Astrocyte of the spinal cord (primary cell): ENCODE results near the gene SLC22A23.
"Not testable (repeated sequence)": the region's sequence is repeated elsewhere in the genome, so short reads cannot be mapped to it uniquely, and the experiment has no call there.

Experiments
- DNase-seq: peaks from one replicate; pipeline ENCODE4 v3.0.0; 2011; ENCODE audit warnings: low read depth, low spot score
- H3K4me3 ChIP-seq: 2 replicates; pipeline ENCODE4 v1.5.1; 2011; ENCODE audit warnings: low read depth, mild to moderate bottlenecking, low read length, moderate library complexity
- in situ Hi-C: cut with HindIII; loops from 2 replicates; pipeline ENCODE4 v1.10.0; 2017; ENCODE audit warnings: low sequenced_read_pairs
- TF ChIP-seq, protein P1 (sequence below): IDR thresholded peaks from 2 replicates; pipeline ENCODE4 v1.5.1; 2012; ENCODE audit warnings: low read depth, mild to moderate bottlenecking, low read length, inconsistent platforms

The SLC22A23 gene

DNA sequence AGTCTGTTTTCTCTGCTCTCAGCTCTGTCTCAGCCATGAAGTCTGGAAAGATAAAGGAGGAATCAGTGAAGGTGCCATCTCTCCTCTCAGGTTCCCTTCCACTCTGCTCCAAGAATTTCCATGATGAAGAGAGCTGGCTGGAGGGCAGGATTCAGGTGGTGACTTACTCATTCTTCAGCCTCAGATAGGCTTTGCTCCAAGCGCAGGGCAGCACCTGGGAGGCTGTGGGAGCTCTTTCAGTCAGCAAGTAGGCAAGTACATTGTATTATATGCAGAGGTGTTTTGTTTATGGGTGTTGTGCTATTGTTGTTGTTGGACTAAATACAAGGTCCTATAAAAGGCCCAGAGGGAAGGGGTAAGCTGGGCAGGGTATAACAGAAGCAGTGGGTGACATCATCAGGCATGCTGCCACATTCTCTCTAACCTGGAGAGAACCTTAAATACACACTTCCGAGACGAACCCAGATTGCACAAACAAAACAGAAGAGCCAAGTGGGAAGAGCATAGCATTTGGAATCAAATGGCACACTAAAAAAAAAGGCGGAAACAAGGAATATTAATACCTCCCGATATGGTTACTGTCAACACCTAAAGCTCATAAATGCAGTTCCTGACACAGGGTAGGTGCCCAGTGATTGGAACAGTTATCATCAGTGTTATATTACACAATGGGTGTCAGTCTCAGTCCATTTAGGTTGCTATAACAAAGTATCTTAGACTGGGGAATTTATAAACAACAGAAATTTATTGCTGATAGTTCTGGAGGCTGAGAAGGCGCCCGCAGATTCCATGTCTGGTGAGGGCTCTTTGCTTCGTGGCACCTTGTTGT lies 212.6 kb downstream of the SLC22A23 start:
- in situ Hi-C loops = no loop called here
- TF ChIP-seq, protein P1, sequence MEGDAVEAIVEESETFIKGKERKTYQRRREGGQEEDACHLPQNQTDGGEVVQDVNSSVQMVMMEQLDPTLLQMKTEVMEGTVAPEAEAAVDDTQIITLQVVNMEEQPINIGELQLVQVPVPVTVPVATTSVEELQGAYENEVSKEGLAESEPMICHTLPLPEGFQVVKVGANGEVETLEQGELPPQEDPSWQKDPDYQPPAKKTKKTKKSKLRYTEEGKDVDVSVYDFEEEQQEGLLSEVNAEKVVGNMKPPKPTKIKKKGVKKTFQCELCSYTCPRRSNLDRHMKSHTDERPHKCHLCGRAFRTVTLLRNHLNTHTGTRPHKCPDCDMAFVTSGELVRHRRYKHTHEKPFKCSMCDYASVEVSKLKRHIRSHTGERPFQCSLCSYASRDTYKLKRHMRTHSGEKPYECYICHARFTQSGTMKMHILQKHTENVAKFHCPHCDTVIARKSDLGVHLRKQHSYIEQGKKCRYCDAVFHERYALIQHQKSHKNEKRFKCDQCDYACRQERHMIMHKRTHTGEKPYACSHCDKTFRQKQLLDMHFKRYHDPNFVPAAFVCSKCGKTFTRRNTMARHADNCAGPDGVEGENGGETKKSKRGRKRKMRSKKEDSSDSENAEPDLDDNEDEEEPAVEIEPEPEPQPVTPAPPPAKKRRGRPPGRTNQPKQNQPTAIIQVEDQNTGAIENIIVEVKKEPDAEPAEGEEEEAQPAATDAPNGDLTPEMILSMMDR = no peak
- no peak overlapping the region for H3K4me3 ChIP-seq
- DNase-seq = no peak

DNA sequence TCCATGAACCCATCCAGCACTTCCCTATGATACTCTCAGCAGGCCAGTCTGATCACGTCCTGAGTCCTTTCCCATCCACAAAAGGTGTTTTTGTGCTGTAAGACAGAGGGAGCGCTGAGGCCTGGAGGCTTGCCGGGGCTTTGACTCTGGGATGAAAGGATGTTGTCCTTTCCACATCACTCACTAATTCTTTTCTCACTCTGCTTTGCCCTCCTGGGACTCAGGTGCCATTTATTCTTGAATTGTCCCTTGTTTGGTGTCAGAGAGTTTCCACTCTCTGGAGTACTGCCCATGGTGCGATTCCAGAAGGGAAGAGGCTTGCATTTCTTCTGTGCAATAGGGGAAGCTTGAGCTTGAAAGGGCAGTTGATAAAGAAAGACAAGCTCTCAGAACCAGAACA lies 214.1 kb downstream of the SLC22A23 start:
- TF ChIP-seq, protein P1 = no peak
- no peak for DNase-seq
- H3K4me3 ChIP-seq = no peak overlapping the region
- in situ Hi-C loops = no loop called here

DNA sequence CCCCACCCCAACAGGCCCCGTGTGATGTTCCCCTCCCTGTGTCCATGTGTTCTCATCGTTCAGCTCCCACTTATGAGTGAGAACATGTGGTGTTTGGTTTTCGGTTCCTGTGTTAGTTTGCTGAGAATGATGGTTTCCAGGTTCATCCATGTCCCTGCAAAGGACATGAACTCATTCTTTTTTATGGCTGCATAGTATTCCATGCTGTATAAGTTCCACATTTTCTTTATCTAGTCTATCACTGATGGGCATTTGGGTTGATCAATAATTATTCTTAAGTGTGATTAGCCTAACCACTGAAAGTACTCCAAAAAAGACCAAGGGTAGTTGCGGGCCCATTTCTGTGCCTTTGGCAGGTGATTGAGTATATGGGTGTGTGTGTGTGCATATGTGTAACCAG lies 215.1 kb downstream of the SLC22A23 start:
- in situ Hi-C loops, DNase-seq, H3K4me3 ChIP-seq: not testable (repeated sequence)

DNA sequence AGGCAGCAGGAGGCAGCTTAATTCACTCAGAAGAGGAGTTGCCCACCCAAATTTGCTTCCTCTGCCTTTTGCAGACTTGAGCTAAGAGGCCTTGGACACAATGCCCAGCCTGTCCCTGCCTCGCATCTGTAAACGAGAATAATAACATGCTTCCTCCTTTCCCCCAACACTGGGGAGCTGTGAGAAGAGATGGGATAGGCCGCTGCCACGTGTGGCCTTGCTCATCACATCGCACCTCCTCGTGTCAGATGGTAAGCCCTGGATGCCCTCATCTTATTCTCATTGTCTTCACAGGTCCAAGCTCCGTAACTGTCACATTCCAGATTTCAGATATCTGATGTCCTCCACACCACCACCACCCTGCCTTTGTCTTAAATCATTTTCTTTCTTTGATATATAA lies 216.3 kb downstream of the SLC22A23 start:
- TF ChIP-seq, protein P1 = no peak
- in situ Hi-C loops = no loop called here
- H3K4me3 ChIP-seq = no peak overlapping the region
- no peak for DNase-seq

DNA sequence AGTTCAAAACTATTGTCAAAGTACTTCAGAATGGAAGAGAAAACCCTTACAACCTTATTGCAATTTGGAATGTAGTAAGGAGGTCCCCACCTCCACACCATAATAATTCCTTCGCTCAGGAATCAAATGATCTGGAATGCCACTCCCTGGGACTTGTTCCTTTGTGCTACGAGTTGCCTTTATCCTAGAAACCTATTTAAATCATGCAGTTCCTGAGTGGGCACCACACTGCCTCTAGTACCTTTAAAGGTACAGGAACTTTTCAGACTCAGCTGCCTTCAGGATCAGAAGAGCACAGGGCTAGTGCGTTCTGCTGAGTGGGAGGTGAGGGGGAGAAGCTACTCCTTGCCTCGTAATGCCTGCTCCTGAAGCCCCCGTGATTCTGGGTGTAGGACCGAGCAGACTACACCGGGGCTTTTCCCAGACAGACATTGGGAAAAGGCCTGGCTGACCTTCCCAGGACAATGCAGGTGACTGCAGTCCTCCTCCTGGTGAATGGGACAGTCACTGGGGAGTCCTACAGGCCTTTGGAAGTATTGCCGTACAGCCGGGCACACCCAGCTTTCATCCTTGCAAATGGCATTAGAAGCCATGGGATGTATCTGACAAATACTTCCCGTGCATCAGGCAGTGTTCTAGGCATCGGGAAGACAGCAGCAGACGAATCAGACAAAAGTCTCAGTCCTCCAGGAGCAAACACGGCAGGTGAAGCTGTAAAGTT lies 217.6 kb downstream of the SLC22A23 start:
- in situ Hi-C loops = no loop called here
- DNase-seq = no peak
- TF ChIP-seq, protein P1 = peak; percentile 31
- H3K4me3 ChIP-seq = no peak overlapping the region

DNA sequence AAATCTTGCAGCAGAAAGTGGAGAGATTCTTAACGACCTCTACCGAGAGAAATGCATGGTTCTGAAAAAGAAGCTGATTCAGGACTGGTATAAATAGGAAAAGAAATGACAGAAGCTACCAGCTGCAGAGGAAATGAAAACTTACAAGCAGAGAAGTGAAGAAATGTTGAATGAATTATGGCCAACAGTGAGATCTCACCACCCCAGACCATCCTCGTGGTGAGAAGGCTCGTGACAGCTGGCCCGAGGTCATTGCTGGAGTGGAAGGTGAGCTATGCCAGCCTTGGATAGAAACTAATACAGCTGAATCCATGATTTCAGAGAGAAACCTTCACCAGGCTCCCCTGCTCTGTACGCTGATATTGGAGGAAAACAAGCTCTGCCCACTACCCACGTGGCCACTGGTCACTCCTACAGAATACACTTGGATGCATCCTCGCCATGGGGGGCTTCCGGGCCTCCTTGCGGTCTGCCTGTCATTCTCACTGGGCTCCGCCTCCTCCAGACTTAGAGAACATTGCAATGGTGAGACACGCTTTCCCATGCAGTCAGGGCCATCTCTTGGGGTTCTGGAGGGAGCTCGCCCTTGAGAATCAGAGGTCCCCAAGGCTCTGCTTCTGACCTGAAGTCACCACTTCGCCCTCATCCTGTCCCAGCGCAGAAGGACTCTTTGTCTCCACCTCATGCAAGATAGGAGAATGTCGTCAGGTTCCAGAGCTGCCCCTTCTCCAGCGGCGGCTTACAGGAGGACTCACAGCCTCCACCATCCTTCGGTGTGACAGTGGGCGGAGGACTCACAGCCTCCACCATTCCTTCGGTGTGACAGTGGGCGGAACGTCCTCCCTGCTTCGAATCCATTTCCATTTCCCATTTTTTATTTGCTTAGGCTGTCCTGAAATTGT lies 218.8 kb downstream of the SLC22A23 start:
- no peak for DNase-seq
- H3K4me3 ChIP-seq = no peak overlapping the region
- in situ Hi-C loops = no loop called here
- TF ChIP-seq, protein P1 = no peak
